GM12878 (cell line): ENCODE data around the gene IL27RA.

Experiments used
- EP300 ChIP-seq, 2 experiments: fragments of 150-350 bp in 1 of 2; IDR thresholded peaks; 2 replicates each; pipeline ENCODE4 v1.6.1; 2011 to 2012; ENCODE audit warnings: low read depth in 2 of 2, low read length in 2 of 2, borderline replicate concordance in 1 of 2, improper control_type of control experiment in 1 of 2, inconsistent platforms in 1 of 2; ENCODE audit not compliant: control insufficient read depth in 1 of 2
- POLR2AphosphoS5 ChIP-seq: IDR thresholded peaks from 2 replicates; pipeline ENCODE4 v1.6.1; 2011; ENCODE audit warnings: mild to moderate bottlenecking, low read length, inconsistent platforms
- TF ChIP-seq, protein P1 (sequence below): IDR thresholded peaks from 2 replicates; pipeline ENCODE4 v1.6.1; 2012; ENCODE audit warnings: mild to moderate bottlenecking, low read depth, low read length

GRCh38 chr19:14081797-14082674 is 50.5 kb downstream of the IL27RA start:
- TF ChIP-seq POLR2AphosphoS5 (peak; percentile 73; the same call in 1 of the 2 replicates), EP300 (IDR thresholded peaks at IDR 0.05; ENCODE audit: borderline replicate concordance in 1 of 2, control insufficient read depth in 1 of 2, low read depth in 2 of 2, low read length in 2 of 2) (peak in 1 of 2 experiments; percentile 9; a peak in 1 of 4 replicates)
- TF ChIP-seq, protein P1, sequence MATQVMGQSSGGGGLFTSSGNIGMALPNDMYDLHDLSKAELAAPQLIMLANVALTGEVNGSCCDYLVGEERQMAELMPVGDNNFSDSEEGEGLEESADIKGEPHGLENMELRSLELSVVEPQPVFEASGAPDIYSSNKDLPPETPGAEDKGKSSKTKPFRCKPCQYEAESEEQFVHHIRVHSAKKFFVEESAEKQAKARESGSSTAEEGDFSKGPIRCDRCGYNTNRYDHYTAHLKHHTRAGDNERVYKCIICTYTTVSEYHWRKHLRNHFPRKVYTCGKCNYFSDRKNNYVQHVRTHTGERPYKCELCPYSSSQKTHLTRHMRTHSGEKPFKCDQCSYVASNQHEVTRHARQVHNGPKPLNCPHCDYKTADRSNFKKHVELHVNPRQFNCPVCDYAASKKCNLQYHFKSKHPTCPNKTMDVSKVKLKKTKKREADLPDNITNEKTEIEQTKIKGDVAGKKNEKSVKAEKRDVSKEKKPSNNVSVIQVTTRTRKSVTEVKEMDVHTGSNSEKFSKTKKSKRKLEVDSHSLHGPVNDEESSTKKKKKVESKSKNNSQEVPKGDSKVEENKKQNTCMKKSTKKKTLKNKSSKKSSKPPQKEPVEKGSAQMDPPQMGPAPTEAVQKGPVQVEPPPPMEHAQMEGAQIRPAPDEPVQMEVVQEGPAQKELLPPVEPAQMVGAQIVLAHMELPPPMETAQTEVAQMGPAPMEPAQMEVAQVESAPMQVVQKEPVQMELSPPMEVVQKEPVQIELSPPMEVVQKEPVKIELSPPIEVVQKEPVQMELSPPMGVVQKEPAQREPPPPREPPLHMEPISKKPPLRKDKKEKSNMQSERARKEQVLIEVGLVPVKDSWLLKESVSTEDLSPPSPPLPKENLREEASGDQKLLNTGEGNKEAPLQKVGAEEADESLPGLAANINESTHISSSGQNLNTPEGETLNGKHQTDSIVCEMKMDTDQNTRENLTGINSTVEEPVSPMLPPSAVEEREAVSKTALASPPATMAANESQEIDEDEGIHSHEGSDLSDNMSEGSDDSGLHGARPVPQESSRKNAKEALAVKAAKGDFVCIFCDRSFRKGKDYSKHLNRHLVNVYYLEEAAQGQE, result no peak
